GM18519 (cell line): ENCODE results near the gene HMCN1.
A peak's percentile ranks its signal among the peaks of the same experiment; 100 is the strongest.

ENCODE experiments used
- ATAC-seq: cut with Tn5 transposase; IDR thresholded peaks from one replicate; pipeline ENCODE4 v1.9.1; 2021; ENCODE audit warnings: mild to moderate bottlenecking, moderate library complexity; ENCODE audit not compliant: unreplicated experiment, low FRiP score

Gene HMCN1

DNA sequence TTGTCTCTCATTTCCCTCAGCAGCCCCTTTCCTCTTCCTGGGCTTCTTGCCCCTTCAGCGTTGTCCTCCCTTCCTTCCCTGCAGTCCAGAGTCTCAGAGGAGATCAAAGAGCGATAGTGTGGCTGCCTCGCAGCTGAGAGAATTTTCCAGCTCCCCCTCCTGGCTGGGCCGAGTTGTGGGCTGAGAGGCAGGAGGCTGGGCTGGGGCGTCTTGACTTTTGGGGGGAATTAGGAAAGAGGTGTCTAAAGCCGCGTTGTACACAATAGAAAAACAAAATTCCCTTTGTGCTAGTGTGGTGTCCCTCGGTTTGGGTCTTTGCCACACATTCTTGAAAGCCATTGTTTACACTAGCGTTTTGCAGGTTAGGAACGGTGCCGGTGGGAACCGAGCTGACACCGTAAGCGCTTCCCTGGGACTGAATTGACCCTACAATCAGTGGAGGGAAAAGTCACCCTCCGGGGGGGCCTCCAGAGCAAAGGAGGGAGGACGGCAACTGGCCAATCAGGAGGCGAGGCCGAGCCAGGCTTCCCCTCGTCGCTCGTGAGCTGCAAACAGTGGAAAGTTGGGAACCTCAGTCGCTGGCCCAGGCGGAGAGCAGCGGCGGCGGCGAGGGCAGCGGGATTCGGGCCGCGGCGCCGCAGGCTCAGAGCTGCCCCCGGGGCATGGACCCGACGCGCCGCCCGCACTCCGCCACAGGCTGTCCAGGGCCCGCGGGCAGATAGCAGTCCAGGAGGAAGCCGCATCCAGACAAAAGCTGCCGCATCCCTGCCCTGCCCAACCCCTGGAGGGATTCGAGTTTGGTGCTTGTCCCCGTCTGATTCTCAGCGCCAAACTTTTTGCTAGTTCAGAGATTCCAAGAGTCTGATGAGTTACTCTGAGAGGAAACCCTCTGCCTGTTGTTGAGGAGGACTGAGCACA is at the start of gene HMCN1:
HMCN1 (plus strand) TSS at position 574 of the 918 bp plus-strand sequence. CDS start 389 bp downstream, outside the sequence.
- no peak for ATAC-seq

DNA sequence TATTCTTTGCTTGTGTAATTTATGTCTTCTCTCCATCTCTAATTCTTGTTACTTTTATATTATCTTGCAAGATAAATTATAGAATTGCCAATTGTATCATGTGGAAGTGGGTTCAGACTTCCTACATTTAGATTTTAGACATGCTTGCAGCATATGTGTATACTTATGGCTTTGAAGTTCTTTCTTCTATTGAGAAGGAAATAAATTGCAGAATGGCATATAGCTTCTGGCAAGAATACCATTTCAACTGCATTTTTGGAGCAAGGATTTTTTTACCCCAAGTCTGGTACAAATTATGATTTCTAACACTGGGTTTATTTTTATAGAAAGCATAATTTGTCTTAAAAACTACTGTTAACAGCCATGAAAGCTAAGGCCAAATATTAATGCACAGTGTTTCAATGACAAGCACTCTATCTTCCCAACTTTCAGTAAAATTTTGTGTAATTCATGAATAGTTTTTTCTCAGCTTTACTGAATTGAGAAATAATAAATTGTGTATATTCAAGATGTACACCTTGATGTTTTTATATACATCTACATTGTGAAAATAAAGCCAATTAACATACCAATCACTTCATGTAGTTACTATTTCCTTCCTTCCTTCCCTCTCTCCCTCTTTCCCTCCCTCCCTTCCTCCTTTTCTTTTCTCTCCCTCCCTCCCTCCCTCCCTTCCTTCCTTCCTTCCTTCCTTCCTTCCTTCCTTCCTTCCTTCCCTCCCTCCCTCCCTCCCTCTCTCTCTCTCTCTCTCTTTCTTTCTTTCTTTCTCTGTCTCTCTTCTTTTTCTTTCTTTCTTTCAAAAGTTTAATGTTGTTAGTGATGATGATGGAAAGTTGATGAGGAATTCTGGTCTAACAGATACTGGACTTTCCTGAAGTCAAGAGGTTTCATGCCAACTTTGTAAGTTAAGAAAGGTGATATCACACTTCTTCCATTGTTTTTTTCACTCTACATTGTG is 47.1 kb upstream of the HMCN1 start:
- no peak for ATAC-seq

DNA sequence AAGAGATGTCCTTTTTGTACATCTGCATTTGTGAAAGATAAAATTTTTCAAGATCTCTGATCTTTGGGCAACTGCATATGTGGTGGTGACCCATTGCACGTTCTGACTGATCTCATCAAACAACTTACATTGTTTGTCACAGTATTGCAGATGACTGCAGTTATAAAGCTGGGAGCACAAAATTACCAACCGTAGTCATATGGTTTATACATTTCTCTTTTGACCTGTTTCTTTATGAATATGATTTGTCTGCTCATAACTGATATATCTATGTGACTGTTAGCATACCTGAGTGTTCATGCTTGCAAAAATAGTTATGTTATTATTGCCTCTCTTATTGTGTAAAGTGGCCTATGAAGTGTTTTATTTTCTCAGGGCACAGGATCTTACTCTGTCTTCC is 43.7 kb upstream of the HMCN1 start:
- ATAC-seq, result no peak

DNA sequence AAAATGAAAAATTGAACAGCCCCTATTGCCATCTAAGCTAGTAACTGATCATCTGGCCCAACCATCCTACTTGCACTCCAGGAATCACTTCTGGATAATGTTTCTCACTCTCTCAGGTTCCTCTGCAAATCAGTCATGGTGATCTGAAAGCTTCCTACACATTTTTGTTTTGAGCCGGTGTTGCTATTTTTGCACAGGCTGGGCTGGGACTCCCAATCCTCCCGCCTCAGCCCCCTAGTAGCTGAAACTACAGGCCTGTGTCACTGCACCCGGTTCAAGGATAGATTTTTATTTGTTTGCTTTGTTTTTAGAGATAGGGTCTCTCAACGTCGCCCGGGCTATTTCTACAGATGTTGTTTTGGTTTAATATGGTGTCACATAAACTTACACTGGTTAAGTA is 40.5 kb upstream of the HMCN1 start:
- ATAC-seq, result peak; percentile 9

DNA sequence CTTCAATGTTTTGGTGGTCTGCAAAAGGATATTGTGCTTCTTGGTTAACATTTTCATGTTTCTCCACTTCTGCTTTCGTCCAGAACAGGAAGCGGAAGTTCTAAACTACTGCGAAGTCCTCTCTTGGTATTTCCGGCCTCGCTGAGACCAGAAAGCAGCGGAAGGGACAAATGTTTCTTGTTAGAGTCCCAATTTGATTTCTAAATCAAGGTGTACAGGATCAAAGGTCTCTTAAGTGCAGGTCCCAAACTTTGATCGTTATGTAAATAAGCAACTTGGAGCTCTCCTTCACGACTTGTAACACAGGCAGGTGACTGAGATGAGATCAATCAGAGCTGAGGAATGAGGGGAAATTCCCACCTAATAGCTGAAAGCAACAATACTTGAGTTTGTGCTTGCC is 40.1 kb upstream of the HMCN1 start:
- peak; percentile 88 for ATAC-seq

DNA sequence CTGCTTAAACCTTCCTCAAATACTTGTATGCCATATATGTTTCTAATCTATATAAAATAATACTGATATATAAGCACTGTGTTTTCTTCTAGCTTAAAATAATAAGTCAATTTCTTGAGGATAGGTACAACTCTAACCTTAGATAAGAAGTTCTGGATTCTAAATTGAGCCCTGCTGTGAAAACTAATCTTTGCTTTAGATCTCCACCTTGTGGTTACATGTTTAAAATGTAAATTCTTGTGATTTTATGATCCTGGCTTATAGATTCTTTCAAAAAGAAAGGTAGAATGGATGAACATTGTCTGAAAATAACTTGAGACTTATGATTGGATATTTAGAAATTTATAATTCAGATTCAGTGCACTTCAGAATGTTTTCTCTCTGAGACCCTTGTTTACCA is 38.9 kb upstream of the HMCN1 start:
- no peak for ATAC-seq

DNA sequence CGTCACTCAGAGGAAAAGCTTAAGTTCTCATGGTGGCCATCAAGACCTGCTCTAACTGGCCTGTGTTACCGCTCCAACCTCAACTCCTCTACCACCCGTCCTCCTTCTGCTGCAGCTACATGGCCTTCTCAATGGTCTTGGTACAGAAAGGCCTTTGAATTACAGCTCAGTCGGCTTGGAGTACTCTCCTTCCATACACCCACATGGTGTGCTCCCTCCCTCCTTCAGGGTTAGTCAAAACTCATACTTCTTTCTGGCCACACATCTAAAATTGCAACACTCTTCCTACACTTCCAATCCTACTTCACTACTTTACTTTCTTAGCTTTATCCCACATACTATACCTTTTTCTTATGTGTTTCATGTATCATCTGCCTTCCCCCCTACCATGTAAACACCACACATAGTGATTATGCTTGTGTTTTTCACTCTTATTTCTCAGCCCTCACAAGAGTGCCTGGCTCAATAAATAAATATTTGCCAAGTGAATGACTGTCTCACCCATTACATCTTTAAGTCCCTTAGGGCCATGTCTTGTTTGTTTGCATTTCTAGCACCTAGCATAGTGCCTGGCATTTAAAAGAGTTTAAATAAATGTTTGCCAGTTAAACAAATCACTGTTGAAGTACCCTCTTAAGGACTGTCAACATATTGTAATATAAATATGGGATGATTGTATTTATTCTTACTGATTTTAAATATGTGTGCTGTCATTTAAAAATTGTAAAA is 37.6 kb upstream of the HMCN1 start:
- ATAC-seq, result no peak

DNA sequence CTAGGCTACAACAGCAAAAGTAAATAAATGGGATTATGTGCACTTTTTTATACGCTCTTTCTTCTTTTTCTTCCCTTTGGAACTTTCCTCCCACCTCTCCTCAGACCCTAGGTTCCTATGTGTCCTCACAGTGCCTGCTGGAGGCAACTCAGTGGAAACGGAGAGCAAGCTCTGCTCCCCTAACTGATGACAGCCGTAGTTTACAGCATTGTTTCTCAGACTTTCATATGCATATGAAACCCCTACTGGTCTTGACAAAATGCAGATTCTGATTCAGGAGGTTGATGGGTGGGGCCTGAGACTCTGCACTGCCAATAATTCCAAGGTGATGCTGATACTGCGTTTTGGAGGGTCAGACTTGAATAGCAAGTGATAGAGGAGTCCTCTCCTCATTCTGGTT is 34.3 kb upstream of the HMCN1 start:
- ATAC-seq, result no peak

DNA sequence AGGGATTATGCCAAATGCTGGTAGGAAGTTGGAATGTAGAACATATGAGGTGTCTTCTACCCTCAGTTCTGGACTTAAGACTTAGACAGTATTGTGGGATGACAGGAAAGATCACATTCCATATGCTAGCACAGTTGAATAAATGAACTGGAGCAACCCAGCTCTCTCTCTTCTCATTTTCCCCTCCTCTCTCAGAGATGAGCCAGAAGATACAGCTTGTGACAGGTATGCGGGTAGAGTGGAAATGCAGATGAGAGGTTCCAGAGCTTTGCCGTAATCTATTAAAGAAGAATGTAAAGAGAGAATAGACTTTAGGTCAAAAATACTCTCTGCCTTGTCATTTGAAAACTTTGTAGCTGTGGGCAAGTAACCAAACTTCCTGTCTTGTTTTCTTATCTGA is 32.5 kb upstream of the HMCN1 start:
- ATAC-seq, result no peak

DNA sequence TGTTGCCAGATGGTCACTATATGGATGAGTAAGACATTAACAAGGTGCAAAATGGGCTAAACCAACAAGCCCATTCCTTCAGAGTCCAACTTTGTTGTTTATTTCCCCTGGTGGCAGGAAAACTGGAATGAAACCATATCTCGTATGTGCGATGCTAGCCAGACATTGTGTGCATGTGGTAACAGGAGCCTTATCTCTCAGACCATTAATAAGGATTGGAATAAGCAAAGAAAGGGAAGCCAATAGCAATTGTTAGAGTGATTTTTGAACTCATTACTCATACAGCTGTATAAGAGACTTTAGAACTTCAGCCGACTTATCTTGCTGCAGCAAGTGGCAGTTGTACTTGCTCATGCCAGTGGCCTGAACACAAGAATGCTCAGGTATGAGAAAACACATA is 30.0 kb upstream of the HMCN1 start:
- ATAC-seq, result no peak

DNA sequence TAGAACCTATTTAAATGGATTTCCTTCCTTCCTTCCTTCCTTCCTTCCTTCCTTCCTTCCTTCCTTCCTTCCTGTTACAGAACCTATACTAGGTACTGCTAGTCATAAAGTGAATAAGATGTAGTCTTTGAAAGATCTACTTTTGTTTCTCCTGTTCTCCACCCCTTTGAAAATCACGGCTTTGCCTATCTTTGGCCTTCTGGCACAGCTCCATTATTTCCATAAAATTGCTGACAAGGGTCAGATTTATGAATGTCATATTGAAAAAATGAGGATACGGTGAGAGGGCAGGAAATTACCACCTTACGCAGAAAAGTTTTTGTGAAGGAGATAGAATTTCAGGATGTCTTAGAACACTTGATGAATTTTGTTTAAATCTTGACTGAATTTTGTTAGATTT is 18.1 kb upstream of the HMCN1 start:
- ATAC-seq, result no peak

DNA sequence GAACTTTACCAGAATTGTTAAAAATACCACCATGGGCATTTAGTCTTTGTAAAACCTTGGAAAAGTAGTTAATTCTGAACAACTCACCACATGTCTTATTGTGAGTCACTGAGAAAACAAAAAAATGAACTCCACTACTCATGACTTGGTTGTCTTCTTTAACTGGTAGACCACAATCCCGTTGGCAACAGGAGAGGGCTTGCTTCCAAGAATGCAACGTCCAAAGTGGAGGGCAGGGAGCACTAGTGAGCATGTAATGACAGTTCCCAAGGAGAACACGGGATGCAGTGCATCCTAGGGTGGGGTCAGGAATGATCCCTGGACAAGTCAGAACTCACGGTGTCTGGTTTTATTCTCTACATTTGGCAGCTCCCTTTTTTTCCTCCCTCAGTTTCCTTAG is 15.2 kb upstream of the HMCN1 start:
- no peak for ATAC-seq

DNA sequence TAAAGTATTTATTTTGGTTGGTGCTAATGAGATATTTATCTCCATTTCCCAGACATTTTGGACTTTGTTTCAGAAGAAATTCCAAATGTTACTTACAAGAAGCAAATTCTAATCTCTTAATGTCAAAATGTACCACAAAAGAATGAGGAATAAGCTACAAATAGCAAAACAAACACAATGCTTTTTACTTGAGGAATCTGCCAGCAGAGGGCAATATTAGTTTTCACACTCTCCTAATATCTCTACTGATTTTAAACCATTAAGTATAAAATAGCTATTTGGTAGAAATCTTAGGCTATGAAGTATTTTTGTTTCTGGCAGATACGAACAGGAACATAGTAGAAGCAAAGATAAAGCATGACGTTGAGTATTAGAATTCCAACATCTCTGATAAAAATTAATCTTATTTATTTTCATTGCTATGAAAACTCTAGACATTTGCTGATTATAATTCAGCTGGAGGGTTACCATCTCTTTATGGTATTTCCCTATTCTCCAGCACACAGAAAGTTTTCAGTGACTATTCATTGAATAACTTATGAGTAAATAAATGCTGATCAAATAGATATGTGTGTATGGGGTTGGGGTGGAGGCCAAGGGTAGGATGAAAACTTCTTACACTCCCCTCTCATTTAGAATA is 13.4 kb upstream of the HMCN1 start:
- ATAC-seq, result no peak

DNA sequence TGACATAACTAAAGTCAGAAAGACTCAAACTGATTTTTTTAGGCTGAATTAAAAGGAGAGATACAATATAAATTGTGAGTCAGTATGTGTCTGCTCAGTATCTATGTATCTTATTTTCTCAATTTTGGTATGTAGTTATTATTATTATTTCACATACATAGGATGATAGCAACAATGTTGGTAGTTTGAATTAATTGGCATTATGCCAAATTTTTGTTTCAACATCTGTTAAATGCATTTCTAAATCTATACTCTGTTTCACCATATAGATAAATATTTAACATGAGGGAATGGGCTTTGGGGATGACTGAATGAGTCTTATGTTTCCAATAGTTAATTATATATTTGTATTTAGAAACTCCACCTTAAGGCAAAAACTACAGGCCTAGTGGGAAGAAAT is 12.6 kb upstream of the HMCN1 start:
- ATAC-seq, result no peak

DNA sequence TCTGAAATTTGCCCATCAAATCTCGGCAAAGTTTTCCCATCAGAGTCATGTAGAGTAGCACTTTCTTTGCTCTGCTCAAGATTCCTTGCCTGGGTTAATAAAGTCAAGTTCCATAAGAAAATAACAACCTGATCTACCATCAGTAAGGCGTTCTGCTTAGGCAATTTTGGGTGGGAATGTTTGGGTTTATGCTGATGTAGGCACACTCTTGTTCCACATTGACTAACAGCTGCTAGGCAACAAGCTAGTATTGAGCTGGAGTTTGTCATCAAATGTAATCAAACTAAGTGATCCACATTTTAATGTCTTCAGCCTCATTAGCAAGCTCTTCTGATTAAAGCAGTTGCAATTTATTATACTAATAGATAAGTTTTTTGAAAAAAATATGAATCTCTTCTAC is 12.1 kb upstream of the HMCN1 start:
- ATAC-seq, result no peak

DNA sequence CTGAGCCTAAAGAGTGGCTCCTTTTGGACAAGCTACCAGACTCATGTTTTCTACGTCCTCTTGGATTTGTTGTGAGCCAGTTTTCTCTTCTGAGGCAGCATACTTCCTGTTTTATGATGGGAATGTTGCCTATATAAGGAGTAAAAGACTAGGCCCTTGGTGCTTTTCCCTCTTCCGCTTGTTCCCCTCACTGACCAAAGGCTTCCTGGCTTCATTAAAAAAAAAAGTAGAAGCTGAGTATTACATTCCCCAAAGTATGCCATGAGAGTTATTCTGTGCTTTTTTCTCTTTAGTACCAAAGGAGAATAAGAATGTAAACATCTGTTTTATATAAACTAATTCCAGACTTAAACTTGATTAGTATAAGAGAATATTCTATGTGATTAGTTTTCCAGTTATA is 6.5 kb upstream of the HMCN1 start:
- ATAC-seq, result no peak

DNA sequence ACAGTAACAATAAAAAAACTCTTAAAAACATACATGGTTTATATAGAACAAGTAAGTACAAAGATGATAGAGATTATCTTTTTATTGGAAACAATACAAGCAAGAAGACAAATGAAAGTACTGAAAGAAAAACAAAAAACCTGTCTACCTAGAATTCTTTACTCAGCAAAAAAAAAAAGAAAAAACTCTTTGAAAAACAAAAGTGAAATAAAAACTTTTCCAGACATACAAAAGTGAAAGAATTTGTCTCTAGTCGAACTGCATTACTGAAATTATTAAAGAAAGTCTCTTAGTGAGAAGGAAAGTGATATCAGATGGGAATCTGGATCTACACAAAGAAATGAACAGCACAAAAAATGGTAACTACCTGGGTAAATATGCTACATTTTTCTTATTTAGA is 2.7 kb upstream of the HMCN1 start:
- no peak for ATAC-seq

DNA sequence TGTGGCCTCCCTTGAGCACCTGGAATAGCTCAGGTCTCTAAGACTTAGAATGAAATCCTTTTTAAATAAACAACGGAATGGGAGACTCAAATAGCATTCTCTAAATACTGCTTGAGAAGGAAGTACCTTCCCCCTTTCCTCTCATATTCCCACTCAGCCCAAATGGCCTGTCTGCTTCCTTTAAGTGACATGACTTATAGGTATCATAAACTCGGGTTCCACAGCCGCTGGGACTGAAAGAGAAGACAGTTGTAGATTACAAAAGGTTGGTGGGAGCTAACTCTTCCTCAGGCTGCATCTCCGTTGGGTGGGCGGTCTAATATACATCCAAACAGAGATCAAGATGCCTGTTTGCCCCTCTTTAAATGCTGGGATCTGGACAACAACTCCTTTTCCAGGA is 1.2 kb upstream of the HMCN1 start:
- ATAC-seq, result no peak

DNA sequence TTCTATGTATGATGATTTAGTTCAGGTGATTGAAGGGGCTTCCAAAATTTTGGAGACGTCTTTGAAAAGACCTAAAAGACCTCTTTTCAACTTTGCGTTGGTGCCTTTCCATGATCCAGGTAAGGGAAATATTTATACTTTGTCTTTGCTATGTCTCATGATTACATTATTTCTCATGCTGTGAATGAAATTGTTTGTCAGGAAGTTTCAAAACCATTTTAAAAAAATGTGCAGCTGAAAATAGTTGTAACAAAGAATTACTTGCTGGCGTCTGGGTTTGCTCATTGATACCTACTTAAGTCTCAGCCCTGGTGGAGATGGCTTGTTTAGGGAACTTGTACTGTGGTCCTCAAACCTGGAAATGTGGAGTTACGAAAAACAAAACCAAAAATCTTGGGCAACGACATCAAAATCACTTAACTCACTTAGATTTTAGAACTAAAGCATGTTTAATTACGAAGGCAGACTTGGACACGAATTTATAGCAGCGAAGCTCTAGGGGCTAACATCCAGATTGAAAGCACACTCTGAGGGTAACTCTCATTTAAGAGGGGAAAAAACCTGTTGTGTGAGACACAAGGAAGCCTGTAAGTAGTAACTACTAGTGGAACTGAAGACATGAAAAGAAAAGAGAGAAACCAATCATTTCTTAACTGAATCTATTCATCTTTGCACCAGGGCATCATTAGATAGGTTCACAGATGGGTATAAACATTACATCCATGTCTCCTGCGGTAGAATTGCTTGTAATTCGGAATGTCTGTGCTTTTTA is 924 bp downstream of the HMCN1 start:
- ATAC-seq, result no peak

DNA sequence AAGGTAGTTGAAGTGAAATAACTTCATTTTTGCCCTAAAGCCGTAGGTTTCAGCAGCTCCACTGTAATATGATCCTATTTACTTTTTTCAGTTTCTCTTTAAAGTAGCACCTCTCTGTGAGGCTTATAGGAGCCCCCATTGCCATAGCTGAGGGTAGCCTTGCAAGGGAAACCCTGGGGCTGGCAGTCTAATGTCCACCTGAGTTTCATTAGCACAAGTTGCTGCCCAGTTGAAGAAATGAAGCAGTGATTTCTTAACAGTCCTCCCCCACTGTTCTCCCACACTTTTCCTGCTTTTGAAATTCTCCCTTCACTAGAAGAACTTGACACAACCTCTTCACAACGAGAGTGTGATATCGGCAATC is 1.5 kb downstream of the HMCN1 start:
- ATAC-seq, result no peak
